ENCODE data around the gene WDR44.

- TF ChIP-seq REST (IDR thresholded peaks at IDR 0.05; ENCODE audit: insufficient replicate concordance, low read depth) = no peak
- no peak for TF ChIP-seq POLR2AphosphoS5 (IDR thresholded peaks at IDR 0.05; ENCODE audit: low read depth)
These were observed 7.4 kb downstream of the WDR44 start for GRCh38 chrX:118353081-118353850.
